Right lobe of liver (tissue), 4 donors: ENCODE data around the gene KRTAP9-8.

ENCODE experiments used
- CTCF ChIP-seq, 4 donors: fragments of 200-600 bp in 3 of 4; fragments of 450-650 bp in 1 of 4; IDR thresholded peaks; one replicate each; pipeline versions ENCODE4 v1.5.1 to v1.8.0; 2016 to 2022; ENCODE audit warnings: antibody characterized with exemption in 4 of 4, mild to moderate bottlenecking in 2 of 4
- POLR2A ChIP-seq: fragments of 450-650 bp; IDR thresholded peaks from one replicate; pipeline ENCODE4 v1.6.1; 2017; ENCODE audit warnings: antibody characterized with exemption, mild to moderate bottlenecking
- donor health status: DM: no; HTN: no; CAD: no.
- donor health status: DM: no; HTN: no; CAD: no.
- donor health status: DM: no; HTN: yes; CAD: no.

DNA sequence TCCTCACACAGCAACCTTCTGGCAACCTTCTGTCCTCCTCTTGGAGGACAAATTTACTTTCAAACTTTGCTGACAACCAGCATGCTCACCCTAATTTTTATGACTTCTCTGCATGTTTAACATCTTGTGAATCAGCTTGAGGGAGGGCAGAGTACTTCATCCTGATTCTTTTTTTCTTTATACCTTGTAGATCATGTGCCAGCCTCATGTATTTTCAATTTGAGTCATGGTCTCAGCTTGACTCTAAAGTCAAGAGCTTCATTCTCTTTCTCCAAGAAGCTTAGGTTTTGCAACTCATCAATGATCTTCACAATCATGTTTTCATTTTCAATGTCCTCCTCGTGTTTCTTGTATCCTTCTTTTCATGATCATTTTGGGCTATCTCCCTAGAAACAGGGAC, 34.1 kb downstream of the KRTAP9-8 start:
- TF ChIP-seq CTCF (IDR thresholded peaks at IDR 0.05) = no peak
- TF ChIP-seq POLR2A = no peak
